ENCODE measurements around the gene KLF13. TPM values are rescaled to one million over a fixed set of nuclear protein-coding genes. Genes with fewer than 3 reads are reported as not detected.

The KLF13 gene
- polyA plus RNA-seq, 1 donor (not counting 4 experiments of a cell fraction or from before 2014, with no cell fraction given) = 66.7 TPM

- Histone ChIP-seq H3K4me2 (ENCODE audit: control insufficient read depth, extremely low read depth, insufficient read depth, low read depth, low read length) (no peak overlapping the region), H3K79me2 (ENCODE audit: control insufficient read depth, insufficient read depth, low read length) (no peaks in the 10 kb centered on the region), H3K9me3 (ENCODE audit: control insufficient read depth, low read depth, low read length) (no peaks in the 10 kb centered on the region), H3K9me1 (ENCODE audit: control insufficient read depth, extremely low read depth, insufficient read depth, low read length) (no peaks in the 10 kb centered on the region), H3K27me3 (ENCODE audit: control insufficient read depth, extremely low read depth, insufficient read depth, low read length) (peaks cover 40% of the 10 kb centered on the region), H3K4me3 (ENCODE audit: control insufficient read depth in 2 of 3, extremely low read depth in 1 of 3, insufficient read depth in 2 of 3, low read depth in 1 of 3, low read length in 3 of 3) (no peak overlapping the region), H4K20me1 (ENCODE audit: control insufficient read depth, extremely low read depth, insufficient read depth, low read length) (no peaks in the 10 kb centered on the region), H3K27ac (ENCODE audit: control insufficient read depth, insufficient read depth, low read length) (no peak overlapping the region), H3K36me3 (ENCODE audit: control insufficient read depth in 2 of 2, extremely low read depth in 1 of 2, insufficient read depth in 2 of 2, low read length in 2 of 2) (no peaks in the 10 kb centered on the region), H3K9ac (ENCODE audit: control insufficient read depth, extremely low read depth, insufficient read depth, low read length) (no peak overlapping the region), H2AFZ (ENCODE audit: control insufficient read depth, low read length) (no peak overlapping the region), H3K4me1 (ENCODE audit: control insufficient read depth, extremely low read depth, insufficient read depth, low read length) (peaks cover 6% of the 10 kb centered on the region)
- FAIRE-seq (no peak), DNase-seq (ENCODE audit: low read depth, low spot score) (no peak)
- dilution Hi-C loops (cut with MboI; ENCODE audit: extremely low pct_ligation_motif_present, low sequenced_read_pairs) = no loop called here
- TF ChIP-seq EZH2 (IDR thresholded peaks at IDR 0.05; ENCODE audit: low read length) (no peak), CTCF (optimal IDR thresholded peaks at IDR 0.05 in 1 of 3, IDR thresholded peaks at IDR 0.05 in 1 of 3, conservative IDR thresholded peaks at IDR 0.05 in 1 of 3; ENCODE audit: extremely low read depth in 1 of 3, insufficient read depth in 2 of 3, low read length in 3 of 3) (no peak)
Measured at GRCh38 chr15:31307270-31308184, 19.1 kb upstream of the KLF13 start.

GRCh38 chr15:31308185-31308639 is 18.4 kb upstream of the KLF13 start:
- DNase-seq (ENCODE audit: low read depth, low spot score) (no peak), FAIRE-seq (no peak)
- Histone ChIP-seq H3K9me1 (ENCODE audit: control insufficient read depth, extremely low read depth, insufficient read depth, low read length) (no peaks in the 10 kb centered on the region), H3K79me2 (ENCODE audit: control insufficient read depth, insufficient read depth, low read length) (no peaks in the 10 kb centered on the region), H3K36me3 (ENCODE audit: control insufficient read depth in 2 of 2, extremely low read depth in 1 of 2, insufficient read depth in 2 of 2, low read length in 2 of 2) (no peaks in the 10 kb centered on the region), H4K20me1 (ENCODE audit: control insufficient read depth, extremely low read depth, insufficient read depth, low read length) (no peaks in the 10 kb centered on the region), H3K4me3 (ENCODE audit: control insufficient read depth in 2 of 3, extremely low read depth in 1 of 3, insufficient read depth in 2 of 3, low read depth in 1 of 3, low read length in 3 of 3) (no peak overlapping the region), H3K9ac (ENCODE audit: control insufficient read depth, extremely low read depth, insufficient read depth, low read length) (no peak overlapping the region), H3K4me2 (ENCODE audit: control insufficient read depth, extremely low read depth, insufficient read depth, low read depth, low read length) (no peak overlapping the region), H3K27me3 (ENCODE audit: control insufficient read depth, extremely low read depth, insufficient read depth, low read length) (peaks cover 40% of the 10 kb centered on the region), H3K27ac (ENCODE audit: control insufficient read depth, insufficient read depth, low read length) (no peak overlapping the region), H3K4me1 (ENCODE audit: control insufficient read depth, extremely low read depth, insufficient read depth, low read length) (peaks cover 6% of the 10 kb centered on the region), H3K9me3 (ENCODE audit: control insufficient read depth, low read depth, low read length) (no peaks in the 10 kb centered on the region), H2AFZ (ENCODE audit: control insufficient read depth, low read length) (no peak overlapping the region)
- TF ChIP-seq EZH2 (IDR thresholded peaks at IDR 0.05; ENCODE audit: low read length) = no peak
- TF ChIP-seq CTCF (optimal IDR thresholded peaks at IDR 0.05 in 1 of 3, IDR thresholded peaks at IDR 0.05 in 1 of 3, conservative IDR thresholded peaks at IDR 0.05 in 1 of 3; ENCODE audit: extremely low read depth in 1 of 3, insufficient read depth in 2 of 3, low read length in 3 of 3) = no peak
- dilution Hi-C loops (cut with MboI; ENCODE audit: extremely low pct_ligation_motif_present, low sequenced_read_pairs) = no loop called here
